ENCODE data around the gene DCAF5.
"Not testable (repeated sequence)": the region's sequence is repeated elsewhere in the genome, so short reads cannot be mapped to it uniquely, and the experiment has no call there.

The DCAF5 gene

DNA sequence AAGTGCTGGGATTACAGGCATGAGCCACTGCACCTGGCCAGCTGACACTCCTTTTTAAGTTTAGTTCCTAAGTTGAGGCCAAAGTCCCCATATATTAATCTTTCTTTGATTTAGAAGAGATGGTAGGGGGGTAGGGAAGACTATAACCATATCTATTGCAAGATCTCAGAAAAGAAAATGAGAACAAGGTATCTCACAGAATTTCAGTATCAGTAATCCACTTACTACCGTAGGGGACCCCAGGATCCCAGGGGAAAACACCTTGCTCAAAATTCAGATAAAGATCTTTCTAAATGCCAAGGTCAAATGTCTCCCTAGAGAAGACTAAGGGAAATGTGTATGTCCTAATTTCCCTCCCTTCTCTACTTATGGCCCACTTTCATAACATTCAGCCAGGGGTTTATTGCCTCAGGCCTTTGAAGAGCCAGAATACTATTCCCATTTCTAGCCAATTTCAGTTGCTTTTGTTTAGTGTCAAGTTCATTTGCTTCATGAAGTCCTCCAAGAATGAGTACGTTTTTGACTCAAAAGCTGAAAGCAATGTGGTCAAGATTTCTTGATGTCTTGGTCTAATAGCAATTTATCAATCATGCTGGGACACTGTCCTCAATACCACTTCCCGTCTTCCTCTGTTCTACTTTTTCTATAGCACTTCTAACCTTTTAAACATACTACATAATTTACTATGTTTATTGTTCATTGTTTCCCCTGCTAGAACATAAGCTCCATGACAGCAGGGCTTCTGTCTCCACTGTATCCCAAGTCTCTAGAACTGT is 86.3 kb downstream of the DCAF5 start:
- DNase-seq, result no peak

DNA sequence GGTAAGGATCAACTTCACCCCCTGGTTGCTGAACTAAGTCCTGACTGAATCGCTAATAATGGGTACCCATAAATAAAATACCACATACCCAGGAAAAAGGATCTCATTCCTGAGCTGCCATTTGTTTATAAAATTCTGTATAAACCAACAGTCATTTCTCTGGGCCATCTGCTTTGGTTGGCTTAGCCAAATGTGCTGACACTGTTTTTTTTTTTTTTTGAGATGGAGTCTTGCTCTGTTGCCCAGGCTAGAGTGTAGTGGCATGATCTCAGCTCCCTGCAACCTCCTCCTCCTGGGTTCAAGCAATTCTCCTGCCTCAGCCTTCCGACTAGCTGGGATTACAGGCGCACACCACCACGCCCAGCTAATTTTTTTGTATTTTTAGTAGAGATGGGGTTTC is 87.0 kb downstream of the DCAF5 start:
- not testable (repeated sequence) for DNase-seq

- no peak for DNase-seq
Measured at GRCh38 chr14:69064596-69064995, 88.3 kb downstream of the DCAF5 start.

GRCh38 chr14:69059658-69060623 is 93.0 kb downstream of the DCAF5 start:
- peak; percentile 52 for DNase-seq

DNA sequence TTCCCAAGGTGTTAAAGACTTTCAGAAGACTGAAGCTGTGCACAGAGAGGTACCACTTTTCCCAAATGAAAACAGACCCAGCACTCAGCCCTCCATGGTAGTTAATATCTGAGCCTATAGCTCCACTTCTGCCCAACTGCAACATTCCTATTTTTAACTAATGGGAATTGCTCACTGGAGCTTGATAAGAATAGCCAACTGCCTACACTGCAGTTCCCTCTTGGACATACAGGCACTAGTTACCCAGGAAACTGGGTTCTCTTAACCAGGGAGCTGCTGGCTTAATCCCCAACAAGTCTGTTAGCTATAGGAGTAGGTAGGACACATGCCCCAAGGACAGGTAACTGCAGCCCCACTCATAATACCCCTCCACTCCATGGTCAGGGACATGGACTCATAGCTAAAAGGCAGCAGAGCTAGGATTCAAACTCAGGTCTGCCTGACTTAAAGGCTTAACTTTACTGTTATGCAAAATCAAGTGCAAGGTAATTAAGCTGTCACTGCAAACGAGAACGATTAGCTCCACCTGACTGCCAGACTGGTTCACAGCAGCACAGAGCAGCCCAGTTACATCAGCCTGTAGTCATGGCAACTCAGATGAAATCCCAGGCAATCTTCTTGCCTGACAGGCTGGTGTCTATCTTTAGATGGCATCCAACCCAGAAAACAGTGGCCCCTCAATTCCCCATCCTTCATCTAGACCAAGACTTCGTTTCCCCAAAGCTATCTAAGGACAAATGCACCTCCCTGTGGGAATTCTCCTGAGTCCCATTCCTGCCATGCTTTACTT is 96.7 kb downstream of the DCAF5 start:
- DNase-seq, result no peak

GRCh38 chr14:69055125-69055524 is 97.8 kb downstream of the DCAF5 start:
- DNase-seq, result no peak

DNA sequence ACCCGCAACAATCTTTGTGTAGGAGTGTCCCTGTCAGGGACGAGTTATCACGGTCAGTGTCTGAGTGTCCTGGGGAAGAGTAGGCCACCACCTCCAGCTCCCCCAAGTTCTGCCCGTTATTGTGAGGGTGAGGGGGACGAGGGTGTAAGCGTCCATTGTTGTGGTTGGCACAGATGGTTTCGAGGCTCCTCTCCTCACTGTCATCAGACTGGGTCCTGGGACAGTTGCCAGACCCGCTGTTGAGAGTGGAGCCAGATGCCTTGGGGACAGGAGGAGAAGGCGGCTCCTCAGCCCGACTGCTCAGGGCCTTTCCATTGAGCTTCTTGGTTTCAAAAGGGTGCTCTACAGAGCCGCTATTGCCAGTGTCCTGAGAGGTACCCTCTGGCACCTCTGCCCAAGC is 98.9 kb downstream of the DCAF5 start:
- no peak for DNase-seq

- DNase-seq, result no peak
Measured at GRCh38 chr14:69052181-69052601, 100.7 kb downstream of the DCAF5 start.

- DNase-seq, result no peak
Measured at GRCh38 chr14:69050240-69051184, 102.4 kb downstream of the DCAF5 start.

DNA sequence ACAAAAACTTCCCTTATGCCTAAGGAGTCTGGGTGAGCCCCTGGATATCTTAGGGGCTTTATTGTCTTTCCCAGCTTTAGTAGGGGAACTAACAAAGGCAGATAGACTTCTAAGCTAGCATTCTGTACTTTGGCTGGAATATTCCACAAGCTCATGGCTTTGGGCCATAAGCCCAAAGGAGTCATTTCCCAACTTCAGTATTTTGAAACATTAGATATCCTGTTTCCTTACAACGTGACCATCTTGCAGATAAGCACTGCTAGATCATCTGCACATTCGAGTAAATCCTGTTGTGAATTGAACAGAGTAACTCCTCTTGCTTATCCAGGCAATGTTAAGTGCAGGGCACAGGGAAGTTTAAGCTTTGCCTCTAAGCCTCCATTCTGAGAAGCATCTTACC is 103.2 kb downstream of the DCAF5 start:
- no peak for DNase-seq

GRCh38 chr14:69048456-69048855 is 104.5 kb downstream of the DCAF5 start:
- no peak for DNase-seq

DNA sequence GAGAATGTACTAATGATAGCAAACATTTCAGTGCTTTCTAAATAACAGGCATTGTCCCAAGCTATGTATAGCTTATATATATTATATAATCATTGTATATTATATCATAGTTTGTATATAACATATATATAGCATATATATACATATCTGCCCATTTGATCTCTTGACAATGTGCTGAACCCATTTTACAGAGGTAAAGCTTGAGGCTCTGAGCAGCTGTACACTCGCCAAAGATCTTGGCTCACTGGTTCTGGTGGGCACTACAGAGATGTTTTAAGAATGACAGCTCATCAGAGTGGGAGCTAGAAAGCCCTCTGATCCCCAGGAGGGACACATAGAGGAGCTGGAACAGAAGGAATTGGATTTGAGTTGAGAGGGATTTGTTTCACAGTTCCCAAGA is 105.7 kb downstream of the DCAF5 start:
- no peak for DNase-seq

GRCh38 chr14:69046476-69046860 is 106.5 kb downstream of the DCAF5 start:
- DNase-seq, result no peak

DNA sequence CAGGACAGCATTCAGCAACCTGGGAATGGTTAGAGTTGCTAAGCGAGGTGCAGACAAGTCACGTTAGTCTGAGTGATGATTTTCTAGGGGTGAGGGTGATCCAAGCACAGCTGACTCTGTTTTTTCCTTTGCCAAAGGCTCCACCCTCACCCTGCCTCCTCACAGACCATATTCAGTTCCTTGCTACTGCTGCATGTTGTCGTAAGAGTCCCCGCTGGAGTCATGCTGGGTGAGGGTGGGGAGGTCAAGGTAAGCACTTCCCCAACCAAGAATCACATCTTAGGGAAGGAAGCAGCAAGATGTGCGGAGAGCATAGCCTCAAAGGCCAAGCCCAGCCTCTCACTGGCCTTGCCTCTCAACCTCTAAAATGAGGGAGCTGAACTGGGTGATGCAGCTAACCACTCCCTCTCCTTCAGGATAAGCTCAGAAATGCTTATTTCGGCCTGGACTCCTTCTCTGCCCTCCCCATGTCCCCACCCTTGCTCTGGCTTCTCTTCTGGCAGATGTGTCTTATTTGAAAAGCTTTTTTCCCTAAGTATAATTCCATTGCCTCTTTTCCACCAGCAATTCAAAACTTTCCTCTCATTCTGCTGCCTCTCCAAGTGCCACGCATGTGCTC is 107.0 kb downstream of the DCAF5 start:
- DNase-seq, result peak; percentile 27

- DNase-seq, result no peak
Measured at GRCh38 chr14:69044965-69045555, 107.9 kb downstream of the DCAF5 start.

- no peak for DNase-seq
Measured at GRCh38 chr14:69044296-69044695, 108.6 kb downstream of the DCAF5 start.

DNA sequence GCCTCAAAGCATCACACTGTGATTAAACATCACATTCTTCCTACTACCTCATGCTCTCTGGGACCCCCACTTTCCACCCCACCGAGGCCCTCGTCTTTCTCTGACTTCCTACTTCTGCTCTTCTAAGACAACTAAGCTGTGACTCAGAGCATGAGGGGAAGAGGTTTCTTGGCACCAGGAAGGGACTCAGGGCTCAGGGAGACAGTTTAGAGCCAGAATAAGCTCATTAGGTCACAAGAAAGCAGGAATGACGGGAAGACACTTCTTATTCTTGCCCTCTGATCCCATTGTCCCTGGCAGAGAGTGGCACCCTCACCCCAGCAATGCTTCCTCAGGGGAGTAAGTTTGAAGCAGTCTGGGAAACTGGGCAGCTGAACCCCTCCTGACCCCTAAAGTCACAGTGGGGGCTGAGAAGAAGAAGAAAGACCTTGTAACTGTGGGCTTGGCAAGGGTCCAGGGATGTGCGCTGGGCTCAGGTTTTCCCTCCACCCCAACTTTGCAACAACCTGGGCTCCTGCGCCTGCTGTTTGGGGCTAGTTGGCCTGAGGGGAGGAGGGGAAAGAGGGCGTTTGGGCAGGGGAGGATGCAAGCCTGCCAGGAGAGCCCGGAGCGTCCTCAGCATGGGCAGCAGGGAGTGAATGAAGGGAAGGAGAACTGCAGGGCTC is 109.2 kb downstream of the DCAF5 start:
- DNase-seq, result peak; percentile 20

DNA sequence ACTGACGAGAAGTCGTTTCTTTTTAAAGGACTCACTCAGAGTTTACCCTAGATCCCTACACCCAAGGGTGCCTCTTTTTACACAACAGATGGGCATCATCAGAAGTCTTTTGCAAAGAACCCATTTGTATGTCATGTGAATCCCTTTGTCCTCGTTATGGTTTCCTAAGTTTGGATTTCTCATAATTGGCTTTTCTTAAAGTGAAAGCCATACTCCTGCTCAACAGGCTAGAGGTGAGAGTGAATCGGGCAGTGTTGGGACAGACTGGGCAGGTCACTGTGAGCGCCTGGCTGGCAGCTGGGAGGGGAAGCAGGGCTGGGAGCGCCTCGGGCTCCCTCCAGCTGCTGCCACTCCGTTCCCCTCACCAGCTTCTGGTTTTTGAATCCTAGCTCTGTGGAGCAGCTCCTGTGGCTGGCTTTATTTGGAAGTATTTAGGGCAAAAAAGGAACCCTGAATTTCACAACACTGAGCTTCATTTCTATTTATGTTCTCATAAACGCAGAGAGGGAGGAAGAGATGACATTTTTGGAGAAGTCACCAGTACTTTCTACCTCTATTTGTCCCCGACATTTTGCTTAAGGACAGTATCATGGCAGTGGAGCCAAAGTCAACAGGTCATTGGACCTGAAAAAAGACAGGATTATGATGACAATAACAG is 110.0 kb downstream of the DCAF5 start:
- peak; percentile 47 for DNase-seq

GRCh38 chr14:69042299-69042698 is 110.6 kb downstream of the DCAF5 start:
- DNase-seq, result no peak

DNA sequence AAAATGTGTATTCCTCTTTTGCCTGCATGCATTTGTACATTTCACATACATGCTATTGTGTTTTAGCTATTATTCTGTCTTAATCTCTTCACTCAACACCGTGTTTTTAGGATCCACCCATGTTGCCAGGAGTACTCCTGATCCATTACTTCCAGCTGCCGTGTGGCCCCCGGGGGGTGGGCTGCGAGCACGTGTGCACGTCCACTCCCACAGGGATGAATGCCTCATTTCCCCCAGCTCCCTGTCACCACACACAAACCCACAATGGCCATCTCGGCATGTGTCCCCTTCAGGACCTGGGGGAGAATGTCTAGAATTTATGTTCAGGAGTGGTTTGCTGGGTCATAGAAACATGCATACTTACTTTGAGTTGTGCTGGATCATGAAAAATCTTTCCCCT is 111.1 kb downstream of the DCAF5 start:
- no peak for DNase-seq

Data from CD4-positive, alpha-beta T cell treated with Interleukin-15 for 1 hour (primary cell).